Mammary epithelial cell (primary cell): ENCODE data around the gene HYAL3.

Experiments used
- EZH2 ChIP-seq: IDR thresholded peaks from 2 replicates; pipeline ENCODE4 v1.6.1; 2012; ENCODE audit warnings: low read length, inconsistent platforms, borderline replicate concordance
- TF ChIP-seq, protein P1 (sequence below), 2 donors: IDR thresholded peaks in 1 of 2; conservative IDR thresholded peaks in 1 of 2; 2 replicates each; pipeline ENCODE4 v1.5.1; 2011 to 2012; ENCODE audit warnings: inconsistent platforms in 2 of 2, low read length in 2 of 2, mild to moderate bottlenecking in 2 of 2, control low read depth in 1 of 2, low read depth in 1 of 2; ENCODE audit not compliant: insufficient read depth in 1 of 2; ENCODE audit errors: extremely low read depth in 1 of 2

DNA sequence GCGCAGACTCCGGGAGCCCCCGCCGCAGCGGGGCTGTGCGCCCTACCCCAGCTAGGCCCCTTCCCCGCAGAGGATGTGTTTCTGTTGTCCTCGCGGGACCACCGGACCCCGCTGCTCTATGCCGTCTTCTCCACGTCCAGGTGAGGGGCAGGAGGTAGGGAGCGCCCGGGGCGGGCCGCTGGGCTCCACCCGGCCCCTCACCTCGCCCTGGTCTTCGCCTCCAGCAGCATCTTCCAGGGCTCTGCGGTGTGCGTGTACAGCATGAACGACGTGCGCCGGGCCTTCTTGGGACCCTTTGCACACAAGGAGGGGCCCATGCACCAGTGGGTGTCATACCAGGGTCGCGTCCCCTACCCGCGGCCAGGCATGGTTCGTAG, 25.5 kb downstream of the HYAL3 start:
- TF ChIP-seq EZH2 = no peak
- TF ChIP-seq, protein P1, sequence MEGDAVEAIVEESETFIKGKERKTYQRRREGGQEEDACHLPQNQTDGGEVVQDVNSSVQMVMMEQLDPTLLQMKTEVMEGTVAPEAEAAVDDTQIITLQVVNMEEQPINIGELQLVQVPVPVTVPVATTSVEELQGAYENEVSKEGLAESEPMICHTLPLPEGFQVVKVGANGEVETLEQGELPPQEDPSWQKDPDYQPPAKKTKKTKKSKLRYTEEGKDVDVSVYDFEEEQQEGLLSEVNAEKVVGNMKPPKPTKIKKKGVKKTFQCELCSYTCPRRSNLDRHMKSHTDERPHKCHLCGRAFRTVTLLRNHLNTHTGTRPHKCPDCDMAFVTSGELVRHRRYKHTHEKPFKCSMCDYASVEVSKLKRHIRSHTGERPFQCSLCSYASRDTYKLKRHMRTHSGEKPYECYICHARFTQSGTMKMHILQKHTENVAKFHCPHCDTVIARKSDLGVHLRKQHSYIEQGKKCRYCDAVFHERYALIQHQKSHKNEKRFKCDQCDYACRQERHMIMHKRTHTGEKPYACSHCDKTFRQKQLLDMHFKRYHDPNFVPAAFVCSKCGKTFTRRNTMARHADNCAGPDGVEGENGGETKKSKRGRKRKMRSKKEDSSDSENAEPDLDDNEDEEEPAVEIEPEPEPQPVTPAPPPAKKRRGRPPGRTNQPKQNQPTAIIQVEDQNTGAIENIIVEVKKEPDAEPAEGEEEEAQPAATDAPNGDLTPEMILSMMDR (conservative IDR thresholded peaks at IDR 0.05 in 1 of 2, IDR thresholded peaks at IDR 0.05 in 1 of 2; ENCODE audit: extremely low read depth in 1 of 2, insufficient read depth in 1 of 2, low read depth in 1 of 2, low read length in 2 of 2) = no peak
